GM10266 (cell line): ENCODE measurements around the gene GBA3.

Experiments
- DNase-seq: peaks from one replicate; pipeline ENCODE4 v3.0.0; 2012; ENCODE audit errors: extremely low spot score
- CTCF ChIP-seq: IDR thresholded peaks from 2 replicates; pipeline ENCODE4 v1.5.1; 2012; ENCODE audit warnings: mild to moderate bottlenecking, low read depth; ENCODE audit not compliant: control insufficient read depth, insufficient read depth; ENCODE audit errors: missing control alignments

Gene GBA3

GRCh38 chr4:22762548-22762947 is 69.8 kb downstream of the GBA3 start:
- no peak for TF ChIP-seq CTCF
- DNase-seq: no peak

GRCh38 chr4:22764183-22764582 is 71.4 kb downstream of the GBA3 start:
- no peak for DNase-seq
- no peak for TF ChIP-seq CTCF

- TF ChIP-seq CTCF: no peak
- DNase-seq: no peak
Measured at GRCh38 chr4:22766068-22766467, 73.3 kb downstream of the GBA3 start.

GRCh38 chr4:22778547-22779163 is 85.9 kb downstream of the GBA3 start:
- no peak for TF ChIP-seq CTCF
- DNase-seq: no peak

GRCh38 chr4:22780317-22780716 is 87.6 kb downstream of the GBA3 start:
- DNase-seq: no peak
- TF ChIP-seq CTCF: no peak

- DNase-seq: no peak
- no peak for TF ChIP-seq CTCF
Measured at GRCh38 chr4:22780797-22781196, 88.1 kb downstream of the GBA3 start.

- no peak for TF ChIP-seq CTCF
- no peak for DNase-seq
Measured at GRCh38 chr4:22787753-22788375, 95.1 kb downstream of the GBA3 start.
